Memory B cell (primary cell): Measurements from ENCODE around the gene TREML4.
"Not testable (repeated sequence)": the region's sequence is repeated elsewhere in the genome, so short reads cannot be mapped to it uniquely, and the experiment has no call there.

Source experiments
- ATAC-seq: fragments of 150-1000 bp; cut with Tn5 transposase; 2 replicates; pipeline ENCODE4 v1.10.0; 2021; ENCODE audit warnings: low read depth, mild to moderate bottlenecking, moderate library complexity
- DNase-seq, 2 donors: peaks; one replicate each; pipeline ENCODE4 v3.0.0; 2022; ENCODE audit warnings: low spot score in 2 of 2
- H3K27ac Mint-ChIP-seq: one replicate; pipeline ENCODE4 v1.8.0; 2022; ENCODE audit warnings: mild to moderate bottlenecking, moderate library complexity, mixed read lengths
- H3K27me3 Mint-ChIP-seq: one replicate; pipeline ENCODE4 v1.8.0; 2022; ENCODE audit warnings: mixed read lengths
- H3K36me3 Mint-ChIP-seq: one replicate; pipeline ENCODE4 v1.8.0; 2022; ENCODE audit warnings: mild to moderate bottlenecking, mixed read lengths
- H3K4me1 Mint-ChIP-seq: one replicate; pipeline ENCODE4 v1.8.0; 2022; ENCODE audit warnings: mixed read lengths
- H3K4me3 Mint-ChIP-seq: one replicate; pipeline ENCODE4 v1.8.0; 2022; ENCODE audit warnings: mild to moderate bottlenecking, moderate library complexity, mixed read lengths
- H3K9me3 Mint-ChIP-seq: one replicate; pipeline ENCODE4 v1.8.0; 2022; ENCODE audit warnings: mixed read lengths

Gene TREML4

DNA sequence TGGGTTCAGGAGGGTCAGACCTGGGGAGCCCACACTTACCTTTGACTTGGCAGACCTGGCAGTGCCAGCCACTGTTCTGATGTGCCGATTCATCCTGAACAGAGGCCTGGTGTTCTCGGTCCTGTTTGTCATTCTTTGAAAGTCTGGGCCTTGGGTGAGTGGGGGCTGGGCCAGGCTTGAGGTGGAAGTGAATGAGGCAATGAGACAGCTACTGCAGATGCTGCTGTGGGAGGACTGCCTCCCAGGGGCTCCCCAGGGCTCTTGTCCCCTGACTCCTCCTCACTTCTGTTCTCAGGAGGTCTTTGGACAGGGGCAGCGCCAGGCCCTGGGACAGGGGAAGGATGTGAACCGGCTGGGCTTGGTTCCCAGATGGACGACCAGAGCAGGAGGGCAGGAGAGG lies 5.6 kb upstream of the TREML4 start:
- peaks cover 2% of the 10 kb centered on the region for H3K9me3 Mint-ChIP-seq
- DNase-seq, result no peak
- no peak for ATAC-seq
- H3K36me3 Mint-ChIP-seq, result no peaks in the 10 kb centered on the region
- no peaks in the 10 kb centered on the region for H3K4me1 Mint-ChIP-seq
- no peak overlapping the region for H3K27ac Mint-ChIP-seq
- H3K4me3 Mint-ChIP-seq, result no peak overlapping the region
- H3K27me3 Mint-ChIP-seq, result peaks cover 7% of the 10 kb centered on the region

DNA sequence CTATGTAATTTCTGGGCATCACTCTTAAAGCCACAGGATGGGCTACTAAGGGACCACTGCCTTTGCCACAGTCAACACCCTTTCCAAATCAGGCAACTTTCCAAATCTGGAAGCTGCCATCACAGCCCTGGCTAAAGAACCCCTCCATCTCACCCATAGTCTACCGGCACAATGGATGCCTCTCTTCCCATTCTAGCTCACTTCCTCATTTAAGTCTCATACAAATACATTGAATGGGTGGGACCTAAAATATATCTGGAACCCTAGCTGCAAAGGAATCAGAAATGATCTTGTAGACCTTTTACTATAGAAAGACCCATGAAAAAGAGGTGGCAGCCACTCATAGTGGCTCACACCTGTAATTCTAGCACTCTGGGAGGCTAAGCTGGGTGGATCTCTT lies 3.3 kb upstream of the TREML4 start:
- Mint-ChIP-seq H3K27ac (no peak overlapping the region), H3K4me1 (peaks cover 9% of the 10 kb centered on the region), H3K36me3 (no peaks in the 10 kb centered on the region), H3K4me3 (no peak overlapping the region), H3K9me3 (peaks cover 2% of the 10 kb centered on the region), H3K27me3 (peaks cover 14% of the 10 kb centered on the region)
- DNase-seq (no peak), ATAC-seq (no peak)

DNA sequence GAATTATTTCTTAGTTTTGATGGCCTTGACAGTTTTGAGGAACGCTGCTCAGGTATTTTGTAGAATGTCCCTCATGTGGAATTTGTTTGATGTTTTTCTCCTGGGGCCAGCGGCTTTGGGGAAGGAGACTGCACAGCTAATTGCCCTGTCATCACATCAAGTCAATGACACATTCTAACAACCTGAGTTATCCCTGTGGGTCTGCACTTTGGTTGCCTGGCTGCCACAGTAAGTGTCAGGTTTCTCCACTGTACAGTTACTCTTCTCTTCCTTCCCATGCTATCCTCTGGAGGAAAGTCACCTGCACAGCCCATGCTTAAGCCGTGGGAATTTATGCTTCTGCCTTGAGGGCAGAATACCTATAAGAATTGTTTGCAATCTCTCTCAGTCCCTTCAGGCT lies 1.4 kb upstream of the TREML4 start:
- peaks cover 9% of the 10 kb centered on the region for H3K4me1 Mint-ChIP-seq
- no peak overlapping the region for H3K4me3 Mint-ChIP-seq
- ATAC-seq (no peak), DNase-seq (no peak)
- no peaks in the 10 kb centered on the region for H3K36me3 Mint-ChIP-seq
- no peak overlapping the region for H3K27ac Mint-ChIP-seq
- no peaks in the 10 kb centered on the region for H3K9me3 Mint-ChIP-seq
- peaks cover 13% of the 10 kb centered on the region for H3K27me3 Mint-ChIP-seq

DNA sequence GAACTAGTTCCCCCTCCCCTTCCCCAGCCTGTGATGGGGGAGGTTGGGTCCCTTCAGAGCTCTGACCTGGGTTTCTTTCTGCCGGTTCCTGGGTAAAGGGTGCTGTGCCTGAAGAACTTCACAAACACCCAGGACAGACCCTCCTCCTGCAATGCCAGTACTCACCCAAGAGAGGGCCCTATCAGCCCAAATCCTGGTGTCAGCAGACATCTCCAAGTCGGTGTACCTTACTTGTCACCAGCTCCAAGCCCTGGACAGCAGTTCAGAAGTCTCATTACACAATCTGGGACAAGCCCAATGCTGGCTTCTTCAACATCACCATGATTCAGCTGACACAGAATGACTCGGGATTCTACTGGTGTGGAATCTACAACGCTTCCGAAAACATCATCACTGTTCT lies 467 bp downstream of the TREML4 start:
- DNase-seq (no peak), ATAC-seq (no peak)
- Mint-ChIP-seq H3K9me3 (no peaks in the 10 kb centered on the region), H3K27ac (no peak overlapping the region), H3K27me3 (peaks cover 11% of the 10 kb centered on the region), H3K4me1 (peaks cover 9% of the 10 kb centered on the region), H3K36me3 (no peaks in the 10 kb centered on the region), H3K4me3 (no peak overlapping the region)

DNA sequence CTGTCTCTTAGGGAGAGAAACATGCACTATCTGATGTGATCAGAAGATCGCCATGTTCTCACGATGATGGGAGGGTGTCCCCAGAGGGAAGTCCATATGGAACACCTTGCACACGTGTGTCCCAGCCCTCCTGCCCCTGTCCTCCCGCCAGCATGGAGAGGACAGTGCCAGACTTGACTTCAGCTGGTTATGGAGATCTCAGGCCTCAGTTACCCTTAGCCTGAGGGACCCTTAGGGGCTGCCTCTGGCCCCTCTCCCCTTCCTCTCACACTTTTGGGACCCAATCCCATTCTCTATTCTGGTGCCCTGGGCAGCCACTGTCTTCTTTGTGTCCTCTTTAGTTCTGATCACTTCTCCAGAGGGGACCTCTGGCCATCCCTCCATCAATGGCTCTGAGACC lies 1.6 kb downstream of the TREML4 start:
- Mint-ChIP-seq H3K4me1 (peaks cover 9% of the 10 kb centered on the region), H3K36me3 (no peaks in the 10 kb centered on the region), H3K4me3 (no peak overlapping the region), H3K9me3 (no peaks in the 10 kb centered on the region), H3K27ac (no peak overlapping the region), H3K27me3 (peaks cover 8% of the 10 kb centered on the region)
- ATAC-seq, result no peak
- DNase-seq, result no peak

DNA sequence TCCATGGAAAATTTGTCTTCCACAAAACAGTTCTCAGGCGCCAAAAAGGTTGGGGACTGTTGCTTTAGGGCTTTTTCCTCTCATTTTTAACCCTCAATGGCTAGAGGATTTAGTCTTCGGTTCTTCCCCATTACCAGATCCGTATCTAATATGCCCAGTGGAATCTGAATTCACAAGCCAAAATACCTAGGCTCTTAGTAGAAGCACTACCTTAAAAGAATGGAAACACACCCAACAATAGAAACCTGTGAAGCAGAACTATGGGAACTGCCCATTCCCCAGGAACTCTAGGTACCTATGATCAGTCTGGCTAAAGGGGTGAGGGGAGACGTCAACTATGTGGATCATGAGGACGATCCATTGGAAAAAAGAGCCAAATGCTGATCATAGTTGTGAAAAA lies 3.1 kb downstream of the TREML4 start:
- ATAC-seq (no peak), DNase-seq (no peak)
- H3K36me3 Mint-ChIP-seq, result no peaks in the 10 kb centered on the region
- H3K27me3 Mint-ChIP-seq, result peaks cover 7% of the 10 kb centered on the region
- H3K27ac Mint-ChIP-seq, result no peak overlapping the region
- H3K9me3 Mint-ChIP-seq, result no peaks in the 10 kb centered on the region
- H3K4me1 Mint-ChIP-seq, result peaks cover 12% of the 10 kb centered on the region
- no peak overlapping the region for H3K4me3 Mint-ChIP-seq

DNA sequence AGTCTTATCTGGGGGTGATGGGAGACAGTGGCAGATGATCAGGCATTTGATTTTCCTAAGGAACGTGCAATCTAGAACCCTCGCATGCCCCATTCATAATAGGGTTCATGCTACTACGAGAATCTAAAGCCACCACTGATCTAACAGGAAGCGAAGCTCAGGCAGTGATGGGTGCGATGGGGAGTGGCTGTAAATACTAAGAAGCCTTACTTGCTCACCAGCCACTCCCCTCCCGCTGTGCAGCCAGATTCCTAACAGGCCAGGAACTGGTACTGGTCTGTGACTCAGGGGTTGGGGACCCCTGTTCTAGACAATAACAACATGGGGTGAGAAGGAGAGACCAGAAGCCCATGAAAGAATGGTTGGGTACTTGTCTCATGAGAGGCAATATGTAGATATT lies 4.5 kb downstream of the TREML4 start:
- ATAC-seq, result no peak
- Mint-ChIP-seq H3K9me3 (no peaks in the 10 kb centered on the region), H3K27me3 (peaks cover 9% of the 10 kb centered on the region), H3K4me1 (peaks cover 10% of the 10 kb centered on the region), H3K4me3 (no peak overlapping the region), H3K36me3 (no peaks in the 10 kb centered on the region), H3K27ac (no peak overlapping the region)
- no peak for DNase-seq

DNA sequence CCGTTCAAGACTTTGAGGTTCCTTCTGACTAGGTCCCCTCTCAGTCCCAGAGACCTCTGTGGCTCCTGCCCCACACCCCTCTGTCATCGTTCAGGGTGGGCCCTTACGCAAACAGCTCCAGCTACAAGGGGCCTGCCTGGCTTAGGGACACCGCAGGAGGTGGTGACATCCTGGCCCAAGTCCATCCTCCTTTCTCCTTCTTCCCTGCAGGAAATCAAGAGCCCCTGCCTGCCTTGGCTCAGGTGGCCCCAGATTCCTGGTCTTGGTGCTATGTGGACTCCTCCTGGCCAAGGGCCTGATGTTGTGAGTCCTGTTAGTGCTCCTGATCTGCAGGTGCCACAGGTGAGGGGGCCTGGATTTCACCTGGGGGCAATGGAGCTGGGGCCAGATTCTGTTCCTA lies 8.1 kb downstream of the TREML4 start:
- H3K9me3 Mint-ChIP-seq, result no peaks in the 10 kb centered on the region
- H3K27ac Mint-ChIP-seq, result no peak overlapping the region
- H3K27me3 Mint-ChIP-seq, result peaks cover 11% of the 10 kb centered on the region
- DNase-seq (no peak), ATAC-seq (no peak)
- H3K4me1 Mint-ChIP-seq, result peaks cover 3% of the 10 kb centered on the region
- no peak overlapping the region for H3K4me3 Mint-ChIP-seq
- no peaks in the 10 kb centered on the region for H3K36me3 Mint-ChIP-seq

DNA sequence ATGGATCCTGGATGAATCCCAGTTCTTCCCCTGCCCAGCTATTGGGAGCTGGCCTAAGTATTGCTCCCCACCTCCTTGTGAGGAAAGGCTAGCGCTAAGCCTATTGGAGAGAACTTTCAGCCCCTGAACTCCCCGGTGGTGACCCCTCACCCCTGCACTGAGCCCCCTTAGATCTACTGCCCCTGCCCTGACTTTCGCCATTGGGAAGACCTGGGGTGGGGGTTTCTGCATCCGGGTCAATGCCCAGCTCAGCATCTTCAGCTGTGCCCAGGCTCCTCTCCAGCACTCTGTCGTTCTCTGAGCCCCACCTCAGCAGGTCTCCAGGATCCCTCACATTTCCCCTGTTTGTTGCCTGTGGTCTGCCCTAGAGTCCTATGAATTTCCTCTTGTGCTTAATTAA lies 9.0 kb downstream of the TREML4 start:
- ATAC-seq (no peak), DNase-seq (no peak)
- H3K4me3 Mint-ChIP-seq, result no peak overlapping the region
- H3K4me1 Mint-ChIP-seq, result peaks cover 3% of the 10 kb centered on the region
- H3K27me3 Mint-ChIP-seq, result peaks cover 11% of the 10 kb centered on the region
- no peaks in the 10 kb centered on the region for H3K36me3 Mint-ChIP-seq
- no peaks in the 10 kb centered on the region for H3K9me3 Mint-ChIP-seq
- H3K27ac Mint-ChIP-seq, result no peak overlapping the region

DNA sequence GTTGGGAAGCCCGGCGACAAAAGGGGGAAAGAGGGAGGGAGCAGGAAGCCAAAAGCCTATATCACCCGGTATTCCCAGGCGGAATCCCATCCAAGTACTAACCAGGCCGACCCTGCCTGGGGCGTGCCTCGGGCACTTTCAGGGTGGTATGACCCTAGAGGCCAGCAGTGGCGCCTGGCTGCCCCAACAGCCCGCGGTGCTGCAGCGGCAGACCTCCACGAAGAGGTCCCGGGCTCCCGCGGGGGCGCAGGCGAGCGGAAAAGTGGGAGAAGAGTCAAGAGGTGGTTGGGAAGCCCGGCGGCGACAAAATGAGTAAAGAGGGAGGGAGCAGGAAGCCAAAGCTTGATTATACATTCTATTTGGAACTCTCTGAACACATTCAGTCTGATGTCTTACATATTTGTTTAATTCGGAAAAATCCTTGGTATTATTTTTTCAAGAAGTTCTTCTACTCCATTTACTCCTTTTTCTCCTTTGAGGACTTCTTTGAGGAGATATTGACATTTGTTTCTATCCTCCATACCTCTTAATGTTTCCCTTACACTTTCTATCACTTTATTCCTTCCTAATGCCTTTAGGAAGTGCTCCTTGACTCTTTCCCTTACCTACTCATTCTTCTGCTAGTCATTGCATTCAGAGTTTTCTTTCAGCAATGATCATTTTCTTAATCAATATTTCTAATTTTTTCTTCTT lies 11.5 kb downstream of the TREML4 start:
- Mint-ChIP-seq H3K4me3 (no peak overlapping the region), H3K27ac (no peak overlapping the region), H3K36me3 (no peaks in the 10 kb centered on the region), H3K27me3 (peaks cover 15% of the 10 kb centered on the region), H3K9me3 (no peaks in the 10 kb centered on the region), H3K4me1 (peaks cover 7% of the 10 kb centered on the region)
- ATAC-seq, result no peak
- DNase-seq, result no peak

DNA sequence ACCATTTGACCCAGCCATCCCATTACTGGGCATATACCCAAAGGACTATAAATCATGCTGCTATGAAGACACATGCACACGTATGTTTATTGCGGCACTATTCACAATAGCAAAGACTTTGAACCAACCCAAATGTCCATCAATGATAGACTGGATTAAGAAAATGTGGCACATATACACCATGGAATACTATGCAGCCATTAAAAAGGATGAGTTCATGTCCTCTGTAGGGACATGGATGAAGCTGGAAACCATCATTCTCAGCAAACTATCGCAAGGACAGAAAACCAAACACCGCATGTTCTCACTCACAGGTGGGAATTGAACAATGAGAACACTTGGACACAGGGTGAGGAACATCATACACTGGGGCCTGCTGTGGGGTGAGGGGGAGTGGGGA lies 18.4 kb downstream of the TREML4 start:
- not testable (repeated sequence) for ATAC-seq, H3K27me3 Mint-ChIP-seq

DNA sequence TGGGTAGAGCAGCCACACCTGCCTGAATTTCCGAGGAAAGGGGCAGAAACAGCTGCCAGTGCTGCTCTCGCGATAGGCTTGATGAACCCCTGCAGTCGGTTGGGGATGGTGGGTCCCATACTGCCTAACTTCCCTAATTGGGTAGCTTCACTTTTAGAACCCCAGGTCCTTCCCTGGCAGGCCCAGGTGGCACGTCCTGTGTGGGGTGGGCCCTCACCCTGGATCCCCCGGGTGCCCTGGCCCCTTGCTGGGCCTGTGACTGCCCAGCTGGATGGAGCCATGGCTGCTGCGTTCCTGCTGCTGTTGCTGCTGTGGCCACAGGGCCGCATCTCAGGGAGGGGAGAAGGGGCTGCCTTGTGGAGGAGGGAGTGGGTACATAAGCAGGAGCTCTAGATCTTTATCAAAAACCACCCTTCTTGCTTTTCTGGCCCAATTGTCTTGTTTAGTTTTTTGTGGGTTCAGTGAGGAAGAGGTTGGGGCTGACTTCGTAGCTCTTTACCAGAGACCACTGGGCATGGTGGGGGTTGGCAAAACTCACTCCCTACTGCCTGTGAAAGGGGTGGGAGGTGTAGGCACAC lies 19.2 kb downstream of the TREML4 start:
- no peak for ATAC-seq
- Mint-ChIP-seq H3K4me3 (no peak overlapping the region), H3K27ac (no peak overlapping the region), H3K4me1 (peaks cover 4% of the 10 kb centered on the region), H3K9me3 (peaks cover under 1% of the 10 kb centered on the region), H3K27me3 (peaks cover 5% of the 10 kb centered on the region), H3K36me3 (no peaks in the 10 kb centered on the region)
- no peak for DNase-seq

More for the DNA sequence above, 18.4 kb downstream of the TREML4 start:
- not testable (repeated sequence) for H3K4me1 Mint-ChIP-seq, H3K4me3 Mint-ChIP-seq, H3K27ac Mint-ChIP-seq, DNase-seq, H3K9me3 Mint-ChIP-seq, H3K36me3 Mint-ChIP-seq

DNA sequence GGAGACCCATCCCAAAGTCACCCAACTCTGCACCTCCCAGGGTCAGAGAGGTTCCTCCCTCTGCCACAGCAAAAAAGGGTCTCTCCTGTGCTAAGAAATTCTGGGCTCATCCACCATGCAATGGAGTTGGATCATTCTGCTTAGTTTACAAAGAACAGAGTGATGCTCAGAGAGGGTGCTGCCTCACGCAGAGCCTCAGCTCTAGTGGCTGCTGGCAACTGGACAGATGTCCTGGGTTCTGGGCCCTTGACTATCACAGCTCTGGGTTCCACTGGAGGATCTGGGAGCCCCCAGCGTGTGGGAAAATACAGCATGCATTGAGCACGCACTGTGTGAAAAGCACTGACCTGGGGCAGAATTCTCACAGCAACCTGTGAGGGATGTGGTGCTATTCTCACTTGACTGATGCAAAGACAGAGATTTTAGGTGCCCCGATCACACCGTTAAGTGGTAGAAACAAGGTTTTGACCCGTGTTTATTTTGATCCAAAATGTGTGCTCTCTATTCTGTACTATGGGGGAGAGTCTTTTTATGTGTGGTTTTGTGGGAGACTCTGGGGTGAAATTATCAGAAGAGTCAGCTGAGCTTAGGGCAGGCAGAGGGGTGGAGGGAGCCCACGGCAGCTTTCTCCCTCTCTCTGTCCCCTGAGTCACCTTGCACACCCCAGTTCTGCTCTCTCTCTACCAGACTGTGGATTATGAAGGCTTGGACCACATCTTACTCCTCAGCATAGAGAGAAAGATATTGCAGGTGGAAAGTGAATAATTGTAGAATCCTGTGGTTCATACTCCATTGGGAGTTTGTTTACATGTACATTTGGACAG lies 19.9 kb downstream of the TREML4 start:
- H3K4me3 Mint-ChIP-seq, result no peak overlapping the region
- no peak for ATAC-seq
- H3K36me3 Mint-ChIP-seq, result no peaks in the 10 kb centered on the region
- no peaks in the 10 kb centered on the region for H3K4me1 Mint-ChIP-seq
- H3K27ac Mint-ChIP-seq, result no peak overlapping the region
- no peak for DNase-seq
- peaks cover 1% of the 10 kb centered on the region for H3K9me3 Mint-ChIP-seq
- H3K27me3 Mint-ChIP-seq, result peaks cover 4% of the 10 kb centered on the region

DNA sequence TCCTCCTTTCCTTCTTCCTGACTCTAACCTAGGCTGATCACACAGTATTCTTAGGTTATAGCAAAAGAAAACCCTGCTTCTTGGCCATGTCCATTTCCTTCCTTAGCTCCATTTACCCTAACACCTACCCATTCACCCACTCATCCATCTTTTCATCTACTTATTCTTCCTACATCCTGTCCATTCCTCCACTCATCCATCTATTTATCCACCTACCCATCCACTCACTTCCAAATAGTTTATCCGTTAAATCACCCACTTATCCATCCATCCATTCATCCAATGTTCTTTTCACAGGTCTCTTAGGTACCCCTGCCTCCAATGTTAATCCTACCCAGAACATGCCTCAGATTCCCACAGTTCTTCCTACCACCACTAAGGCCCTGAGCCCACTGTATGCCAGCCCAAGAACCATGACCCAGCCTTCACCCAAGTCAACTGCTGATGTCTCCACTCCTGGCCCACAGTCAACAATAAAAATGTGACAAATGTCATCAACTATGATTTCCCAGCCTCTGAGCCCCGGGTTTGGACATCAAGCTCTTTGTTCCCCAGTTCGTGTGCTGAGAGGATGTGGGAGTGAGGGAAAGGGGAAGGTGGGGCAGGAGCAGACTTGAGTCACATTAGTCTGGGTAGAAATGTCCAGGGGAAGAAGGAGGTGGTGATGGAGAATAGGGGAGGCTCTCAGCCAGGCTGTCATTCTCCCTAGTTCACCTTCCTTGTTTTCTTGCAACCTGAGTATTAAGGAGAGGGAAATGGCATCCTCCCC lies 24.4 kb downstream of the TREML4 start:
- H3K4me1 Mint-ChIP-seq, result peaks cover 12% of the 10 kb centered on the region
- peaks cover 4% of the 10 kb centered on the region for H3K27me3 Mint-ChIP-seq
- peaks cover 1% of the 10 kb centered on the region for H3K9me3 Mint-ChIP-seq
- H3K36me3 Mint-ChIP-seq, result no peaks in the 10 kb centered on the region
- H3K4me3 Mint-ChIP-seq, result no peak overlapping the region
- H3K27ac Mint-ChIP-seq, result no peak overlapping the region
- ATAC-seq (no peak), DNase-seq (no peak)
